Activated naive CD4-positive, alpha-beta T cell treated with anti-CD3 and anti-CD28 coated beads, Interleukin-2, amount 10 ng/mL, durations not matched to agents 7 days and 5 days (primary cell): ENCODE data around the gene C1QTNF1.

Experiments used
- CTCF ChIA-PET: fragments of 350-600 bp; sonication (Branson Sonifier 250); formaldehyde crosslinking; loops from one replicate; lab custom pipeline; 2021; ENCODE audit warnings: antibody characterized with exemption; lab: Charles Lee
- DNase-seq: peaks from one replicate; pipeline ENCODE4 v3.0.0-alpha.2; 2020
- H3K27ac Mint-ChIP-seq: one replicate; pipeline ENCODE4 v1.8.0; 2021; ENCODE audit warnings: mild to moderate bottlenecking, moderate library complexity, mixed read lengths
- H3K27me3 Mint-ChIP-seq: one replicate; pipeline ENCODE4 v1.8.0; 2021; ENCODE audit warnings: mild to moderate bottlenecking, mixed read lengths
- H3K36me3 Mint-ChIP-seq: one replicate; pipeline ENCODE4 v1.8.0; 2021; ENCODE audit warnings: mixed read lengths
- H3K4me1 Mint-ChIP-seq: one replicate; pipeline ENCODE4 v1.8.0; 2021; ENCODE audit warnings: mixed read lengths
- H3K4me3 Mint-ChIP-seq: one replicate; pipeline ENCODE4 v1.8.0; 2021; ENCODE audit warnings: mild to moderate bottlenecking, moderate library complexity, mixed read lengths
- H3K9me3 Mint-ChIP-seq: one replicate; pipeline ENCODE4 v1.8.0; 2021; ENCODE audit warnings: mixed read lengths

Gene C1QTNF1

DNA sequence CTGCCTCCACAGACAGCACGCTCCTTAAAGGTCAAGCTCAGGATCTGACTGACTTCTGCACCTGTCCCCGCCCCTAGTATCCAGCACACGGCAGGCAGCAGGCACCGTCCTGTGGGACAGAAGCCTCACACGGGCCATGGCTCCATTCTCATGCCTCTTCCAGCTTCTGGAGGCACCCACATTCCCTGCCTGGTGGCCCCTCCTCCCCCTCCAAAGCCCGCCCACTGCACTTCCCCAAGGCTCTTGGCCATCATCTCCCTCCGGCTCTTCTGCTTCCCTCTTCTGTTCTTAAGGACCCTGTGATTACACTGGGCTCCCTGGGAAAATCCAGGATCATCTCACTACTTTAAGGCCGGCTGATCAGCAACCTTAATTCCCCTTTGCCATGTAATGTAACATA is 17.9 kb upstream of the C1QTNF1 start:
- H3K9me3 Mint-ChIP-seq: no peaks in the 10 kb centered on the region
- CTCF ChIA-PET: interaction anchor here (1.1 kb wide), 1 partner anchor 13 kb away, joined by 3 read pairs; no protein-coding TSS in a partner anchor
- peaks cover 28% of the 10 kb centered on the region for H3K36me3 Mint-ChIP-seq
- DNase-seq: peak; percentile 15
- H3K4me3 Mint-ChIP-seq: no peak overlapping the region
- H3K27ac Mint-ChIP-seq: peak overlapping the region; percentile 84
- H3K27me3 Mint-ChIP-seq: peaks cover 5% of the 10 kb centered on the region
- H3K4me1 Mint-ChIP-seq: peaks cover 54% of the 10 kb centered on the region

DNA sequence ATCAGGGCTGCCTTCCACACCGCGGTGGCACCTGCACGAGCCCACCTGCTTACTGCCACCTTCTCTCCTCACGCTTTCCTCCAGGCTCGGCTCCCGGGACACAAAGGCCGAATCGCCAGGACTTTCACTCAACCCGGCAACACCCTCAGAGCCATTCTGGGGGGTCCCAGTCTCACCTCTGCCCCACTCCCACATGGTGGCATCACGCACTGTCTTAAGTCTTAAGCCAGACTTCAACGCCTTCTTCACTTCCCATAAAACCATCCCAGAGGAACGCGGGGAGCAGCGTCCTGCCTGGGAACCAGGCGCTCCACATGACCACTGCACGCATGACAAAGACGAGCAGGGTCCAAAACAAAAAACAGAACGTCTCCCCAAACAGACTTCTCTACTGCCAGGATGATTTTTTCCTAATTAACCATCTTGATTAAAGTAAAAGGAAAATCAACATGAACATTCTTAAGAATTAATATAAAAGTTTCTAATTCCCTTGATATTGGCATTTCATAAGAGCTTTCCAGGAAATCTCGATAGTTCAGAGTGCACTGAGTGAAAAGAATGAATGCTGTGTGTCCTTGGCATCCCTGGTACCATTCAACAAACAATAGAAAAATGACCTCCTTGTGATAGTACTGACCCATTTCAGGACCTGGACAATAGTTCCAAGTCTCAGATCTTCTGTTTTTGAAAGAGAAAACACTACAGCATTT is 17.0 kb upstream of the C1QTNF1 start:
- H3K4me1 Mint-ChIP-seq: peaks cover 54% of the 10 kb centered on the region
- H3K27me3 Mint-ChIP-seq: peaks cover 6% of the 10 kb centered on the region
- CTCF ChIA-PET: no interaction called here
- H3K9me3 Mint-ChIP-seq: no peaks in the 10 kb centered on the region
- peak overlapping the region; percentile 81 for H3K4me3 Mint-ChIP-seq
- DNase-seq: peak; percentile 17
- peaks cover 24% of the 10 kb centered on the region for H3K36me3 Mint-ChIP-seq
- H3K27ac Mint-ChIP-seq: peak overlapping the region; percentile 75

DNA sequence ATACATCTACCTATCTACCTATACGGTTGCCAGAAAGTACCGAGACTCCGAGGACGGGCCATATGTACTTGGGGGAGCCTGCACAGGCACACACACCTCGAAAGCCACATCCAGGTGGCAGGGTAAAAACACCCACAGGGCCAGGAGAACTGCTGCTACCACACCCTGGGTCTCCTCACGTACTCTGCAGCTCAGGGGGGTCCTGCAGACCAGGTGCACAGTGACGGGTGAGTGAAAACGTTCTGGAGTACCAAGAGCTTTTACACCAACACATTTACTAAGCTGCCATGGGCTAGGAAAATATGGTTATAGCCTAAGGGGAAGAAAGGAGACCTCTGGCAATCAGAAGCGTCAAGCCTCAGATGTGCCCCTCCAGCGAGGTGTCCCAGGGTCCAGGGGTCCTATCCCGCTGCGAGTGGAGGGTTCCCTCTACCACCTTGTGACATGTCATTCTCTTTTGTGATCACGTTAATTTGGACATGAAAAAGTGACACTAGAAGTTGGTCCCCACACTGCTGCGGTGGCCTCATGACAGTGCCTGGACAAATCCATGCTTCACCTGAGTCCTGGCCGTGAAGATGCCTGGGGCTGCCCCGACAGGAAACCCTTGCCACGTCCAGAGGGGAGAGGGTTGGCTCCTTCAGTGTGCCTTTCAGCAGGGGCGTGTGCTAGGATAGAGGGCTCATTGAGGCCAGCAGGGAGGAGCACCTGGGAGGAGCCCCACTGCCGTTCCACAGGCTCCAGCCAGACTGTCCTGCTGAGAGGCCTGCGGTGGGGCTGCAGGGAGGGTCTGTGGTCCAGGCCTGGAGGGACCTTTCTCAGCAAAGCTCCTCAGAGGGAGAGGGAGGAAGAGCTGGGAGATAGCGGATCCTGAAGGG is 16.2 kb upstream of the C1QTNF1 start:
- Mint-ChIP-seq H3K27me3 (peaks cover 14% of the 10 kb centered on the region), H3K4me1 (peaks cover 54% of the 10 kb centered on the region), H3K9me3 (no peaks in the 10 kb centered on the region), H3K27ac (peak overlapping the region; percentile 95), H3K4me3 (peak overlapping the region; percentile 81), H3K36me3 (peaks cover 18% of the 10 kb centered on the region)
- CTCF ChIA-PET: no interaction called here
- peak; percentile 38 for DNase-seq

DNA sequence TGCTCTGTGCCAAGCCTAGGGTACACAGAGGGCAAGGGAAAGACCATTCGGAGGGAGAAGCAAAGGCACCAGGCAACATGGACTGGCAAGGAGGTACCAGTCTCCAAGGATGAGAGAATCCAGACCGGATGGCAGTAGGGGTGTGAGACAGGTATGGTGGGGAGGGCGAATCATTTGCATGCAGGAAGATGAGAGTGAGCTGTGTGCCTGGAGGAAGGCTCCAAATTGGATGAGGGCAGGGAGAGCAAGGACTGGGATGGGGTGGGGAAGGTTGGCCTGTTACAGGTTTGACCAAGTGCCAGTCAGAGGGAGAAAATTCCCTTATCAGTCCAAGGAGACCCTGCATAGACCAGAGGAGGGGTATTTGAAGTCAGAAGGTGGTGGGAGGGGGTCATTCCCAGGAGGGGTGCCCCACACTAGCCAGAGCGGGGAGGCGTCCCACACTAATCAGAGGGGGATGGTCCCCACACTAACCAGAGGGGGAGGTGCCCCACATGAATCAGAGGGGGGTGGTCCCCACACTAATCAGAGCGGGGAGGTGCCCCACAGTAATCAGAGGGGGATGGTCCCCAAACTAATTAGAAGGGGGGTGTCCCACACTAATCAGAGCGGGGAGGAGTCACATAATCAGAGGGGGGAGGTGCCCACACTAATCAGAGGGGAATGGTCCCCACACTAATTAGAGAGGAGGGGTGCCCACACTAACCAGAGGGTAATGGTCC is 15.1 kb upstream of the C1QTNF1 start:
- peak; percentile 26 for DNase-seq
- H3K27ac Mint-ChIP-seq: peak overlapping the region; percentile 95
- CTCF ChIA-PET: no interaction called here
- H3K4me1 Mint-ChIP-seq: peaks cover 51% of the 10 kb centered on the region
- peak overlapping the region; percentile 81 for H3K4me3 Mint-ChIP-seq
- H3K9me3 Mint-ChIP-seq: no peaks in the 10 kb centered on the region
- H3K27me3 Mint-ChIP-seq: peaks cover 22% of the 10 kb centered on the region
- H3K36me3 Mint-ChIP-seq: peaks cover 17% of the 10 kb centered on the region

DNA sequence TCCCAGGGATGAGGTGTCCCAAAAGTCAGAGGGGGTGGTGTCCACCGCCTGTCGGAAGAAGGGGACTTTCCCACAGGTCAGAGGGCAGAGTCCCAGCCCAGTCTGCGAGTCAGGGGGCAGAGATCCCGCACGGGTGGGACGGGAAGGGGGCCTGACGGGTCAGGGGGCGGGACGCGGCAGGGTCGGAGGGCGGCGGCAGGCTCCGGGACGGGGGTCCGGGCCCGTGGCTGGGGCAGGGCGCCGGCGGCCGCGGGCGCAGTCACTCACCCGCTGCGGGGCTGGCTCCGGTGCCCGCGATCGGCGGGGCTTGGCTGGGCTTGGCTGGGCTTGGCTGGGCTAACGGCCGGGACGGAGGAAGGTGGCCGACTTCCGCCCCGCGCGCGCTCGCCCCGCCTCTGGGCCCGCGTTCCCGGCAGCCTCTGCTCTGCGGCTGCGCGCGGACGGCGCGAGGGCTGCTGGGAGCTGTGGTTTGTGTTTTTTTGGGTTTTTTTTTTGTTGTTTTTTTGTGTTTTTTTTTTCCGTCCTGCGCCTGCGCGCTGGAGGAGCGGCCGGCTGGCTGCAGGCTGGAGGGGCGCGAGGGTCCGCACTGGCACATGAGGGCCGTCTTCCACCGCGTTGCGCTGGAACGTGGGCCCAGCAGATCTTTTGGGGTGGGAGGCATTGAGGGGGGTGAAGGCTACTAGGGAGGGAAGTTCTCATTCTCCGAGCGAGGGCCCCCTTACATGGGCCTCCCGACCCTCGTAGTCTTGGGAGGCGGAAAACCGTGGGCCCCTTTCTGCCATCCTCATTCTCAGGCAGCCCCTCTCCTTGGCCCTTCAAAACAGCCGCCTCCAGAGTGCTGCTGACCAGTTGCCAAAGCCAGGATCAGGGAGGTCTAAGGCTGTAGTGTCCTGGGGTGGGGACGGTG is 14.3 kb upstream of the C1QTNF1 start, which contains the start of gene CANT1:
Gene CANT1 (minus strand): TSS at position 368 of the 907 bp plus-strand sequence. CDS start 12,142 bp downstream, outside the sequence.
- peaks cover 20% of the 10 kb centered on the region for H3K36me3 Mint-ChIP-seq
- H3K4me3 Mint-ChIP-seq: peak within 1 kb of the TSS; percentile 81
- H3K4me1 Mint-ChIP-seq: peaks cover 51% of the 10 kb centered on the region
- peak within 1 kb of the TSS; percentile 95 for H3K27ac Mint-ChIP-seq
- CTCF ChIA-PET: no interaction called here
- H3K27me3 Mint-ChIP-seq: peaks cover 26% of the 10 kb centered on the region
- peaks cover 4% of the 10 kb centered on the region for H3K9me3 Mint-ChIP-seq
- peak; percentile 88 for DNase-seq

DNA sequence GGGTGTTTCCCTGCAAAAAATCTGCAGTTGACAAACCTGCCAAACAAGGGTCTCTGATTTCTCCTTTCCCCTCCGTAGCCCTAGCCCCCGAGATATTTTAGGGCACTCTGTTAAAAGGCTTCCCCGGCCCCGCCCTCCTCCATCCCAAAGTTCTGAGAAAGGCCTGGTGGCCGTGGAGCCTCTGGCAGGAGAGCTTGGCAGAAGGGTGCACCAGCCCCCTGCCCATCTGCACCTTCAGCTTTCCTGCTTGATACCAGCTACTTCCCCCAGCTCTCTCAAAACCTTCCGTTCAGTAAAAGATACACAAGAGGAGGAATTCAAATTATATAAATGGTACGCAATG is 13.7 kb upstream of the C1QTNF1 start:
- CTCF ChIA-PET: no interaction called here
- H3K27me3 Mint-ChIP-seq: peaks cover 26% of the 10 kb centered on the region
- H3K4me1 Mint-ChIP-seq: peaks cover 49% of the 10 kb centered on the region
- peaks cover 4% of the 10 kb centered on the region for H3K9me3 Mint-ChIP-seq
- peak overlapping the region; percentile 81 for H3K4me3 Mint-ChIP-seq
- DNase-seq: no peak
- H3K27ac Mint-ChIP-seq: peak overlapping the region; percentile 93
- peaks cover 20% of the 10 kb centered on the region for H3K36me3 Mint-ChIP-seq

DNA sequence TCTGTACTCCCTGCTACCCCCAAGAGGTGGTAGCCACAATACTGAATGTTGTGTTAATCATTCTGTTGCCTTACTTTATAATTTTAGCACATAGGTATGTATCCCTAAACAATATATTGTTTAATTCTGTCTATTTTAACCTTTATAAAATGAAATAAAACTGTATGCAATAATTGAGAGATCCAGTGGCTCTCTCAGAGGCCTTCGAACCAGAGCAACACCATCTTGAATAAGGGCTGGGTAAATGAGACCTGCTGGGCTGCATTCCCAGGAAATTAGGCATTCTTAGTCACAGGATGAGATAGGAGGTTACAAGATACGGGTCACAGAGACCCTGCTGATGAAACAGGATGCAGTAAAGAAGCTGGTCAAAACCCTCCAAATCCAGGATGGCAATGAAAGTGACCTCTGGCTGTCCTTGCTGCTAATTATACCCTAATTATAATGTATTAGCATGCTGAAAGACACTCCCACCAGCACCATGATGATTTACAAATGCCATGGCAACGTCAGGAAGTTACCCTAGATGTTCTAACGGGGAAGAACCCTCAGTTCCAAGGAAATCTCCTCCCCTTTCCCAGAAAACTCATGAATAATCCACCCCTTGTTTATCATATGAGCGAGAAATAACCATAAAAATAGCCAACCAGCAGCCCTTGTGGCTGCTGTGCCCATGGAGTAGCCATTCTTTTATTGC is 12.4 kb upstream of the C1QTNF1 start:
- H3K36me3 Mint-ChIP-seq: peaks cover 20% of the 10 kb centered on the region
- H3K4me1 Mint-ChIP-seq: peaks cover 35% of the 10 kb centered on the region
- peaks cover 26% of the 10 kb centered on the region for H3K27me3 Mint-ChIP-seq
- H3K9me3 Mint-ChIP-seq: peaks cover 4% of the 10 kb centered on the region
- CTCF ChIA-PET: no interaction called here
- no peak for DNase-seq
- peak overlapping the region; percentile 55 for H3K4me3 Mint-ChIP-seq
- no peak overlapping the region for H3K27ac Mint-ChIP-seq

DNA sequence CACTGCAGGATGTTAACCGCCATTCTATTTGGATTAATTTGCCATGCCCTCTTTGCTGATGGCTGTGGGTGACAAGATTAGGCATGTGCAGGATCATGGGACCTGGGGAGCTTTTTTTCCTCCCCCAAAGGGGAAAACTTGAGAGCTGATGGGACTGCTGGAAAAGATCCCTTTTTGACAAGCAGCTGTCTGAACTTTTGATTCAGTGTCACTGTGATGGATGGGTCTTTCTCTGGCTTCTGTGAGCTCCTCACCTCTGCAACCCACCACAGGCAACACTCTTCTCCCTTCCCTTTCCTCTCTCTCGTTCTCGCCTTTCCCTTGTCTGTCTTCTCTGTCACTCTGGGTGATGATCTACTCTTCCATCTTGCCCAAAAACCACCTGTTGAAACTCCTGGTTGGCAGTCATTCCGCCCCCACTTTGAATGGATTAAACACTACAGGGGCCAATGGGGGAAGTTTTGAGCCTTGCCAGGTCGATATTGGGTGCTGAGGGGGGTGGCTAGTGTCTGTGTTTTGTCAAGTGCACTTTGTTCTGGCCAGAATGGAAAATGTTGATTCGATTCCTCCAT is 11.3 kb upstream of the C1QTNF1 start:
- H3K27me3 Mint-ChIP-seq: peaks cover 30% of the 10 kb centered on the region
- CTCF ChIA-PET: no interaction called here
- H3K36me3 Mint-ChIP-seq: peaks cover 12% of the 10 kb centered on the region

DNA sequence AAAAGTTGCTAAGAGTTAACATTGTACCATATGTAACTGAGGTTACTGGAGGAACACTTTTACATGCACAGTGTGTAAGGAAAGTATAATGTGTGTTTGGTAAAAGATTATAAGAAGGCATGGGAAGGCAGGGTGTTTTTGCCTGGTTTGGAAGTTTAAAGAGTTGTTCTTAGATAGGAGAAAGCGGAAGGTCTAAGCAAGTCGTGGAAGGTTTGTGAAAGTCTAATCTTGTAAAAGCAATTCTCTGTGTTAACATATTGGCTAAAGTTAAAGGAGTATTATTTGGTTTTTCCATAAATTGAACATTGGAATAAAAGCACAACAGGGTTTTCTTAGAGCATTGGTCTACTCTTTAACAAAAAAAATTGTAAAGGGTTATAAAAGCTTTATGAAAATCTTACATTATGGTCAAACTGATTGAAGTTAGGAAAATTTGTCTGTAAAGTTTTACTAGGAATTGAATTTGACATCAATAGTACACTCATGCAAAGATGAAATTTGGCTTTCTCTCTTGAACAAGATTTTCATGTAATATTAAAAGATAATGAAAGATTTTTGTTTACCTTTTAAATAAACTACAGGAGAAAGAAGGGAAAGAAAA is 9.7 kb upstream of the C1QTNF1 start:
- H3K36me3 Mint-ChIP-seq: peaks cover 5% of the 10 kb centered on the region
- no peak overlapping the region for H3K27ac Mint-ChIP-seq
- H3K4me3 Mint-ChIP-seq: no peak overlapping the region
- no peak for DNase-seq
- peaks cover 4% of the 10 kb centered on the region for H3K9me3 Mint-ChIP-seq
- H3K4me1 Mint-ChIP-seq: peaks cover 13% of the 10 kb centered on the region
- peaks cover 35% of the 10 kb centered on the region for H3K27me3 Mint-ChIP-seq
- CTCF ChIA-PET: interaction anchor here (1.2 to 1.6 kb wide), 3 partner anchors 22 to 30 kb away, joined by 3 to 4 read pairs (median 3); no protein-coding TSS in a partner anchor

More for the DNA sequence above, 11.3 kb upstream of the C1QTNF1 start:
- no peak overlapping the region for H3K27ac Mint-ChIP-seq
- peaks cover 25% of the 10 kb centered on the region for H3K4me1 Mint-ChIP-seq
- H3K9me3 Mint-ChIP-seq: peaks cover 4% of the 10 kb centered on the region
- no peak overlapping the region for H3K4me3 Mint-ChIP-seq
- no peak for DNase-seq

DNA sequence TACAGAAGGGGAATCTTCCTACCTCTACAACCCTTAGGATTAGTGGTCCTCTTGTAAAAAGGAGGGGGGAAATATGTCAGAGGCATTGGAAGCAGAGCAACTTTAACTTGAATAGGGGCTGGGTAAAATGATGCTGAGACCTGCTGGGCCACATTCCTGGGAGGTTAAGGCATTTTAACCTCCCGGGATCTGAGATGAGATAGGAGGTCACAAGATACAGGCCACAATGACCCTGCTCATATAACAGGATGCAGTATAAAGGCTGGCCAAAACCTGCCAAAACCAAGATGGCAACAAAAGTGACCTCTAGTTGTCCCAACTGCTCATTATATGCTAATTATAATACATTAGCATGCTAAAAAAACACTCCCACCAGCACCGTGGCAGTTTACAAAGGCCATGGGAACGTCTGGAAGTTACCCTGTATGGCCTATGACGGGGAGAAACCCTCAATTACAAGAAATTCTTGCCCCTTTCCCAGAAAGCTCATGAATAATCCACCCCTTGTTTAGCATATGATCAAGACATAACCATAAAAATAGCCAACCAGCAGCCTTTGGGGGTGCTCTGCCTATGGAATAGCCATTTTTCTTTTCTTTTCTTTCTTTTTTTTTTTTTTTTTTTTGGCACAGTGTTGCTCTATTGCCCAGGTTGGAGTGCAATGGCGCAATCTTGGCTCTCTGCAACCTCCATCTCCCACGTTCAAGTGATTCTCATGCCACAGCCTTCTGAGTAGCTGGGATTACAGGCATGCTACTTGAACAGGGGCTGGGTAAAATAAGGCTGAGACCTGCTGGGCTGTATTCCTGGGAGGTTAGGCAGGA is 6.2 kb upstream of the C1QTNF1 start:
- Mint-ChIP-seq H3K4me3 (no peak overlapping the region), H3K4me1 (no peaks in the 10 kb centered on the region), H3K9me3 (peaks cover 4% of the 10 kb centered on the region), H3K27ac (no peak overlapping the region), H3K27me3 (peaks cover 56% of the 10 kb centered on the region), H3K36me3 (peaks cover 2% of the 10 kb centered on the region)
- CTCF ChIA-PET: interaction anchor here (6.8 kb wide), 1 partner anchor 27 kb away, joined by 28 read pairs; no protein-coding TSS in a partner anchor
- DNase-seq: no peak

DNA sequence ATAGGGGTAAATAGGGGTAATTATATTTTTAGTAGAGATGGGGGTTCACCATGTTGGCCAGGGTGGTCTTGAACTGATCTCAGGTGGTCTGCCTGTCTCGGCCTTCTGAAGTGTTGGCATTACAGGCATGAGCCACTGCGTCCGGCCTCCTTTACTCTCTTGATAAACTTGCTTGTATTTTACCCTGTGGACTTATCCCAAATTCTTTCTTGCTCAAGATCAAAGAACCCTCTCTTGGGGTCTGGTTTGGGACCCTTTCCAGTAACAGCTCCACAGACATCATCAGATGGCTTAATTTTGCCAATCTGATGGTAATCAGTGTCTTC is 5.6 kb upstream of the C1QTNF1 start:
- DNase-seq: no peak
- peaks cover 56% of the 10 kb centered on the region for H3K27me3 Mint-ChIP-seq
- H3K4me1 Mint-ChIP-seq: peaks cover 2% of the 10 kb centered on the region
- no peak overlapping the region for H3K4me3 Mint-ChIP-seq
- no peak overlapping the region for H3K27ac Mint-ChIP-seq
- H3K9me3 Mint-ChIP-seq: peaks cover 4% of the 10 kb centered on the region
- peaks cover 2% of the 10 kb centered on the region for H3K36me3 Mint-ChIP-seq
- CTCF ChIA-PET: interaction anchor here (0.8 to 6.8 kb wide), 2 partner anchors 24 to 26 kb away, joined by 4 to 28 read pairs; no protein-coding TSS in a partner anchor
